MM.1S (cell line): ENCODE results near the gene CHN2.

Experiments used
- EZH2phosphoT487 ChIP-seq: fragments of 300-600 bp; sonication (generic); IDR thresholded peaks from 2 replicates; pipeline ENCODE4 v1.6.1; 2018; ENCODE audit warnings: antibody characterized with exemption, low read length
- TF ChIP-seq, protein P1 (sequence below): fragments of 300-600 bp; sonication (generic); IDR thresholded peaks from 2 replicates; pipeline ENCODE4 v1.5.1; 2016; ENCODE audit warnings: antibody characterized with exemption, low read length, mixed read lengths

DNA sequence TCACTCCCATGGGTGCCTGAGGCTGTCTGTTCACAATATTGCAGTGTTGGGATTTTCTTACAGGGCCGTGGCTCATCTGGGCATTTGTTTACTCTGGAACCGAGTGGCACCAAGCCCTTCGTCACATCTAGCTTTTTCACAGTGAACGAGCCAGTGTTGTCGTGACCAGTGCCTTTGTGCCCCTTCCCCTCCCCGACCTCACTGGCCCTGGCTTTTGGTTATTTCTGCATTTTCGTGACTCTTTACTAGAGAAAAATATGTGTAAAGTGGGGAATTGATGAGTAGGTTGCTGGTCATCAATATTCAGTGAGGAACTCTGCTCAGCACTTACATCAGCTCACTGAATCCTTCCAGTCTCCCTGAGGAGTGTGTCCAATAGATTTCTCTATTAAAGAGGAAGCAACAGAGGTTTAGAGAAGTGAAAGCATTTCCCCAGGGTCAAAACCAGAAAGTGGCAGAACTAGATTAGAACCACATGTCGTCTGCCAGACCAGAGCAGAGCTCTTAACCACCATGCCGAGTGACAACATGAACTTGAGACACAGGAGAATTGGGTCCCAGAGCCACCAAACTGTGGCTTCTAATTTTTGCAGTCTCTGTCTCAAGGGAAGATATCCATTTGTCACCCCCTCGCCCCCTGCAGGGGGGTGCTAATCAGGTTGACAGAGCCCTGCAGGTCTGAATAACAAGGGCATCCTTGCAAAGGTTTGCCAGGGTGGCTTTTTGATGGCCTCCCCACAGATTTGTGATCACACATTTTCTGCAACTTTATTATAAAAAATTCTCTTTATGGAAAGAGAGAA lies 125.3 kb downstream of the CHN2 start:
- no peak for TF ChIP-seq EZH2phosphoT487
- TF ChIP-seq, protein P1, sequence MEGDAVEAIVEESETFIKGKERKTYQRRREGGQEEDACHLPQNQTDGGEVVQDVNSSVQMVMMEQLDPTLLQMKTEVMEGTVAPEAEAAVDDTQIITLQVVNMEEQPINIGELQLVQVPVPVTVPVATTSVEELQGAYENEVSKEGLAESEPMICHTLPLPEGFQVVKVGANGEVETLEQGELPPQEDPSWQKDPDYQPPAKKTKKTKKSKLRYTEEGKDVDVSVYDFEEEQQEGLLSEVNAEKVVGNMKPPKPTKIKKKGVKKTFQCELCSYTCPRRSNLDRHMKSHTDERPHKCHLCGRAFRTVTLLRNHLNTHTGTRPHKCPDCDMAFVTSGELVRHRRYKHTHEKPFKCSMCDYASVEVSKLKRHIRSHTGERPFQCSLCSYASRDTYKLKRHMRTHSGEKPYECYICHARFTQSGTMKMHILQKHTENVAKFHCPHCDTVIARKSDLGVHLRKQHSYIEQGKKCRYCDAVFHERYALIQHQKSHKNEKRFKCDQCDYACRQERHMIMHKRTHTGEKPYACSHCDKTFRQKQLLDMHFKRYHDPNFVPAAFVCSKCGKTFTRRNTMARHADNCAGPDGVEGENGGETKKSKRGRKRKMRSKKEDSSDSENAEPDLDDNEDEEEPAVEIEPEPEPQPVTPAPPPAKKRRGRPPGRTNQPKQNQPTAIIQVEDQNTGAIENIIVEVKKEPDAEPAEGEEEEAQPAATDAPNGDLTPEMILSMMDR = no peak
